Stomach (tissue), 9 donors: Measurements from ENCODE around the gene TMOD2. TPM values are rescaled to one million over a fixed set of nuclear protein-coding genes. Genes with fewer than 3 reads are reported as not detected.

Experiments
- DNase-seq, 2 donors: peaks; one replicate each; pipeline versions ENCODE4 v3.0.0 to v3.0.0-alpha.2; 2013 to 2019
- H3K27ac ChIP-seq, 5 donors: fragments of 200-600 bp in 4 of 5; sonication (generic) in 4 of 5; one replicate each; pipeline ENCODE4 v1.5.1; 2013 to 2019; ENCODE audit warnings: mild to moderate bottlenecking in 1 of 5, moderate library complexity in 1 of 5
- H3K27me3 ChIP-seq, 3 donors: fragments of 200-600 bp; sonication (generic); one replicate each; pipeline ENCODE4 v1.5.1; 2017 to 2019; ENCODE audit warnings: mixed run types in 1 of 3
- H3K36me3 ChIP-seq, 4 donors: fragments of 200-600 bp; sonication (generic); 1 replicate in 3 of 4; 2 replicates in 1 of 4; pipeline ENCODE4 v1.5.1; 2016 to 2019
- H3K4me1 ChIP-seq, 4 donors: fragments of 200-600 bp; sonication (generic); one replicate each; pipeline ENCODE4 v1.5.1; 2016 to 2019
- H3K4me3 ChIP-seq, 4 donors: fragments of 200-600 bp; sonication (generic) in 3 of 4; one replicate each; pipeline ENCODE4 v1.5.1; 2016 to 2019; ENCODE audit warnings: mild to moderate bottlenecking in 1 of 4
- H3K9me3 ChIP-seq, 4 donors: fragments of 200-600 bp; sonication (generic); one replicate each; pipeline ENCODE4 v1.5.1; 2016 to 2019
- EP300 ChIP-seq: sonication (generic); formaldehyde crosslinking; IDR thresholded peaks from one replicate; pipeline ENCODE4 v1.6.1; 2017; ENCODE audit warnings: antibody characterized with exemption
- POLR2A ChIP-seq, 4 donors: fragments of 450-650 bp; IDR thresholded peaks; one replicate each; pipeline ENCODE4 v1.6.1; 2016; ENCODE audit warnings: antibody characterized with exemption in 4 of 4, control low read depth in 2 of 4, mild to moderate bottlenecking in 1 of 4, moderate library complexity in 1 of 4
- POLR2AphosphoS5 ChIP-seq, 3 donors: sonication (generic); formaldehyde crosslinking; IDR thresholded peaks; one replicate each; pipeline ENCODE4 v1.6.1; 2016; ENCODE audit warnings: antibody characterized with exemption in 3 of 3
- WGBS, 5 donors: extraction: QIAGEN DNeasy Blood & Tissue Kit in 3 of 5; methylation state at CpG; one replicate each; pipeline versions ENCODE4 v1.1.5 to v1.1.7; 2013 to 2018; 5-methylcytosine and 5-hydroxymethylcytosine counted together
- intact Hi-C: fragments of 100-400 bp; cut with DNase I; formaldehyde crosslinking; loops from one replicate; pipeline ENCODE4 v1.15.1; 2023; ENCODE audit warnings: low total_unique reads
- polyA plus RNA-seq, 3 donors: library from polyadenylated mRNA; stranded (reverse); fragments of 200-250 nt; gene quantifications; one replicate each; pipeline ENCODE4 v1.2.3, GENCODE V29; 2013
- total RNA-seq, 5 donors: library from RNA; depleted of rRNA; stranded (reverse); fragments of >200 nt; gene quantifications; one replicate each; pipeline versions ENCODE4 v1.1.0 to v1.2.3, GENCODE V29; 2014 to 2016
- TF ChIP-seq, protein P1 (sequence below), 7 experiments: fragments of 450-650 bp in 4 of 7; fragments of 200-600 bp in 3 of 7; sonication (generic) in 3 of 7; IDR thresholded peaks; one replicate each; pipeline ENCODE4 v1.5.1; 2016 to 2019; ENCODE audit warnings: antibody characterized with exemption in 7 of 7, control low read depth in 2 of 7, mild to moderate bottlenecking in 1 of 7
- donor health status: healthy with polysubstance abuse.
- donor health status: Bipolar disorder and iron deficiency.
- donor health status: healthy.

The TMOD2 gene
- total and polyA plus RNA-seq, 8 donors: 0.87 to 19.3 (median 3.1) TPM

- H3K27ac ChIP-seq: no peak overlapping the region
- TF ChIP-seq POLR2AphosphoS5 (IDR thresholded peaks at IDR 0.05) (no peak), EP300 (no peak), POLR2A (IDR thresholded peaks at IDR 0.05) (no peak)
- TF ChIP-seq, protein P1, sequence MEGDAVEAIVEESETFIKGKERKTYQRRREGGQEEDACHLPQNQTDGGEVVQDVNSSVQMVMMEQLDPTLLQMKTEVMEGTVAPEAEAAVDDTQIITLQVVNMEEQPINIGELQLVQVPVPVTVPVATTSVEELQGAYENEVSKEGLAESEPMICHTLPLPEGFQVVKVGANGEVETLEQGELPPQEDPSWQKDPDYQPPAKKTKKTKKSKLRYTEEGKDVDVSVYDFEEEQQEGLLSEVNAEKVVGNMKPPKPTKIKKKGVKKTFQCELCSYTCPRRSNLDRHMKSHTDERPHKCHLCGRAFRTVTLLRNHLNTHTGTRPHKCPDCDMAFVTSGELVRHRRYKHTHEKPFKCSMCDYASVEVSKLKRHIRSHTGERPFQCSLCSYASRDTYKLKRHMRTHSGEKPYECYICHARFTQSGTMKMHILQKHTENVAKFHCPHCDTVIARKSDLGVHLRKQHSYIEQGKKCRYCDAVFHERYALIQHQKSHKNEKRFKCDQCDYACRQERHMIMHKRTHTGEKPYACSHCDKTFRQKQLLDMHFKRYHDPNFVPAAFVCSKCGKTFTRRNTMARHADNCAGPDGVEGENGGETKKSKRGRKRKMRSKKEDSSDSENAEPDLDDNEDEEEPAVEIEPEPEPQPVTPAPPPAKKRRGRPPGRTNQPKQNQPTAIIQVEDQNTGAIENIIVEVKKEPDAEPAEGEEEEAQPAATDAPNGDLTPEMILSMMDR (IDR thresholded peaks at IDR 0.05): no peak
- no peaks in the 10 kb centered on the region for H3K27me3 ChIP-seq
- 71 to 88% (median 79%) methylated on average over 10 of the region's 10 CpGs for WGBS, 5 donors
- H3K9me3 ChIP-seq: no peaks in the 10 kb centered on the region
- H3K4me3 ChIP-seq: no peak overlapping the region
- H3K36me3 ChIP-seq: peaks cover 0 to 29% (median 16%) of the 10 kb centered on the region in 4 donors
- intact Hi-C loops: no loop called here
- peaks cover 0 to 23% (median 14%) of the 10 kb centered on the region in 4 donors for H3K4me1 ChIP-seq
- DNase-seq: no peak
Observed at GRCh38 chr15:51796847-51797401, 45.5 kb downstream of the TMOD2 start.

DNA sequence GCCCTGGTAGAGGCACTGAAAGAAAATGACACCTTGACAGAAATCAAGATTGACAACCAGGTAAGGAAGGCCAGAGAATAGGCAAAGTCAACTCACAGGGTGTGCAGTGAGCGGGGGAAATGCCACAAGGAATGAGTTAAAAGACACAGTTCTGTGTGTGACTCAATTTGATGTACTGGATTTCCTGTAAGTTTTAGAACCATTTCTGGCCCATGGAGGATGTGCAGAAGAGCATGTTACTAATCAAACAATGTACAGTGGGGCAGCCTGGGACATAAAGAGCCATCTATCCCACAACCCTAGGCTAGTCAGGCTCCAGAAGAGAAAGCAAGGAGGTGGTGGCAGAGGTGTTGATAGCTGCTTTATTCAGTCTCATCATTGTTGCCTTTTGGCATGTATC, 46.9 kb downstream of the TMOD2 start:
- Histone ChIP-seq H3K27me3 (no peaks in the 10 kb centered on the region), H3K4me3 (no peak overlapping the region), H3K4me1 (peaks cover 0 to 23% (median 11%) of the 10 kb centered on the region in 4 donors), H3K9me3 (no peaks in the 10 kb centered on the region), H3K27ac (no peak overlapping the region), H3K36me3 (peaks cover 0 to 29% (median 16%) of the 10 kb centered on the region in 4 donors)
- 97 to 100% (median 98%) methylated on average over 1 of the region's 1 CpG for WGBS, 5 donors
- DNase-seq: no peak
- intact Hi-C loops: no loop called here
- TF ChIP-seq, protein P1 (IDR thresholded peaks at IDR 0.05): no peak
- no peak for TF ChIP-seq POLR2AphosphoS5 (IDR thresholded peaks at IDR 0.05)
- TF ChIP-seq EP300: no peak
- no peak for TF ChIP-seq POLR2A (IDR thresholded peaks at IDR 0.05)

GRCh38 chr15:51799282-51800252, 48.2 kb downstream of the TMOD2 start:
- DNase-seq: no peak
- WGBS, 5 donors: 69 to 88% (median 81%) methylated on average over 6 of the region's 6 CpGs
- Histone ChIP-seq H3K4me1 (peaks cover 0 to 15% (median 3%) of the 10 kb centered on the region in 4 donors), H3K4me3 (no peak overlapping the region), H3K27ac (no peak overlapping the region), H3K27me3 (no peaks in the 10 kb centered on the region), H3K36me3 (peaks cover 0 to 29% (median 16%) of the 10 kb centered on the region in 4 donors), H3K9me3 (no peaks in the 10 kb centered on the region)
- TF ChIP-seq, protein P1 (IDR thresholded peaks at IDR 0.05): no peak
- TF ChIP-seq POLR2A (IDR thresholded peaks at IDR 0.05) (no peak), EP300 (no peak), POLR2AphosphoS5 (IDR thresholded peaks at IDR 0.05) (no peak)
- intact Hi-C loops: no loop called here

- Histone ChIP-seq H3K4me1 (peaks cover 0 to 10% (median 3%) of the 10 kb centered on the region in 4 donors), H3K27me3 (no peaks in the 10 kb centered on the region), H3K9me3 (no peaks in the 10 kb centered on the region), H3K27ac (no peak overlapping the region), H3K36me3 (peaks cover 0 to 34% (median 20%) of the 10 kb centered on the region in 4 donors), H3K4me3 (no peak overlapping the region)
- TF ChIP-seq EP300: no peak
- TF ChIP-seq POLR2A (IDR thresholded peaks at IDR 0.05): no peak
- TF ChIP-seq, protein P1 (IDR thresholded peaks at IDR 0.05): peak in 3 of 7 experiments; percentile 22 to 44 (median 27)
- TF ChIP-seq POLR2AphosphoS5 (IDR thresholded peaks at IDR 0.05): no peak
- WGBS, 5 donors: 52 to 64% (median 53%) methylated on average over 3 of the region's 3 CpGs
- DNase-seq: peak in 1 of 2 donors; percentile 52
- intact Hi-C loops: no loop called here
Observed at GRCh38 chr15:51801391-51801835, 50.0 kb downstream of the TMOD2 start.
